PC-9 (cell line): ENCODE measurements around the gene ZNF705A. TPM values are rescaled to one million over a fixed set of nuclear protein-coding genes. Genes with fewer than 3 reads are reported as not detected.
"Not testable (repeated sequence)": the region's sequence is repeated elsewhere in the genome, so short reads cannot be mapped to it uniquely, and the experiment has no call there.

Source experiments
- Bru-seq: library from RNA; stranded (reverse); fragments of 400-500 nt; gene quantifications from one replicate; lab custom pipeline; 2021; lab: Mats Ljungman, UMichigan
- BruChase-seq, 2 experiments: library from RNA; stranded (reverse); fragments of 400-500 nt; gene quantifications; one replicate each; lab custom pipeline; 2021; lab: Mats Ljungman, UMichigan
- BruUV-seq: library from RNA; stranded (reverse); fragments of 400-500 nt; replicated peaks from 2 replicates; lab custom pipeline; 2021; lab: Mats Ljungman, UMichigan
- CTCF ChIA-PET: fragments of 300-600 bp; sonication (Branson Sonifier 250); formaldehyde crosslinking; loops from one replicate; lab custom pipeline; 2022; ENCODE audit warnings: antibody characterized with exemption; lab: Charles Lee
- POLR2A ChIA-PET: fragments of 300-600 bp; sonication (Branson Sonifier 250); formaldehyde crosslinking; loops from one replicate; lab custom pipeline; 2022; ENCODE audit warnings: antibody characterized with exemption; ENCODE audit not compliant: unreplicated experiment; lab: Charles Lee
- DNase-seq, 2 experiments: peaks; one replicate each; pipeline versions ENCODE4 v3.0.0 to v3.0.0-alpha.2; 2015 to 2022; ENCODE audit warnings: mixed read lengths in 1 of 2
- H2AFZ ChIP-seq: fragments of 200-600 bp; sonication (generic); 2 replicates; pipeline ENCODE4 v1.8.1; 2017; ENCODE audit warnings: antibody characterized with exemption
- H3F3A ChIP-seq: fragments of 200-600 bp; sonication (generic); 2 replicates; pipeline ENCODE4 v1.8.1; 2017; ENCODE audit warnings: antibody characterized with exemption, mild to moderate bottlenecking, low read depth; ENCODE audit not compliant: insufficient read depth
- H3K27ac ChIP-seq: fragments of 200-600 bp; sonication (generic); 2 replicates; pipeline ENCODE4 v1.6.1; 2016; ENCODE audit warnings: mixed run types
- H3K27me3 ChIP-seq: fragments of 200-600 bp; sonication (generic); 2 replicates; pipeline ENCODE4 v1.6.1; 2016; ENCODE audit warnings: low read depth, mixed run types; ENCODE audit not compliant: insufficient read depth
- H3K36me3 ChIP-seq: fragments of 200-600 bp; sonication (generic); 2 replicates; pipeline ENCODE4 v1.6.1; 2016; ENCODE audit warnings: low read depth, mixed run types
- H3K4me1 ChIP-seq: fragments of 200-600 bp; sonication (generic); replicated peaks from 2 replicates; pipeline ENCODE4 v1.6.1; 2016; ENCODE audit warnings: mixed run types; ENCODE audit not compliant: insufficient read depth
- H3K4me2 ChIP-seq: fragments of 200-600 bp; sonication (generic); 2 replicates; pipeline ENCODE4 v1.6.1; 2017; ENCODE audit warnings: mixed run types
- H3K4me3 ChIP-seq: fragments of 200-600 bp; sonication (generic); 2 replicates; pipeline ENCODE4 v1.6.1; 2016; ENCODE audit warnings: mixed run types
- H3K79me2 ChIP-seq: fragments of 200-600 bp; sonication (generic); 2 replicates; pipeline ENCODE4 v1.6.1; 2017; ENCODE audit warnings: low read depth, mixed run types
- H3K9me2 ChIP-seq: fragments of 200-600 bp; sonication (generic); 2 replicates; pipeline ENCODE4 v1.8.1; 2017; ENCODE audit warnings: mild to moderate bottlenecking; ENCODE audit not compliant: insufficient read depth
- H3K9me3 ChIP-seq: fragments of 200-600 bp; sonication (generic); 2 replicates; pipeline ENCODE4 v1.8.1; 2016; ENCODE audit warnings: low read depth; ENCODE audit not compliant: insufficient read depth
- H4K20me1 ChIP-seq: fragments of 200-600 bp; sonication (generic); 2 replicates; pipeline ENCODE4 v1.8.1; 2017; ENCODE audit not compliant: insufficient read depth
- EZH2 ChIP-seq: fragments of 200-600 bp; sonication (generic); IDR thresholded peaks from 2 replicates; pipeline ENCODE4 v1.8.0; 2017; ENCODE audit warnings: antibody characterized with exemption, low read depth
- intact Hi-C: fragments of 100-400 bp; cut with micrococcal nuclease; formaldehyde crosslinking; loops from one replicate; pipeline ENCODE4 v1.10.0; 2022; ENCODE audit not compliant: unreplicated experiment
- long read RNA-seq: library from polyadenylated mRNA; stranded (forward); transcript quantifications from one replicate; pipeline ENCODE4 v2.0.0, GENCODE V29; 2022
- total RNA-seq: library from RNA; stranded (reverse); gene quantifications from 2 replicates; pipeline ENCODE4 v1.2.3, GENCODE V29; 2021
- TF ChIP-seq, protein P1 (sequence below): fragments of 200-600 bp; sonication (generic); conservative IDR thresholded peaks from 2 replicates; pipeline ENCODE4 v1.6.1; 2017; ENCODE audit warnings: mixed run types, antibody characterized with exemption, mild to moderate bottlenecking, moderate library complexity

Gene ZNF705A
- total RNA-seq (not detected in 2 replicates), Bru-seq, nascent RNA (not detected), BruChase-seq, experiment 1, labeled RNA remaining after a 2-hour chase (percentile 10 among the genes with signal in this experiment), BruChase-seq, experiment 2, labeled RNA remaining after a 6-hour chase (not detected)
- long read RNA-seq = 0 reads

DNA sequence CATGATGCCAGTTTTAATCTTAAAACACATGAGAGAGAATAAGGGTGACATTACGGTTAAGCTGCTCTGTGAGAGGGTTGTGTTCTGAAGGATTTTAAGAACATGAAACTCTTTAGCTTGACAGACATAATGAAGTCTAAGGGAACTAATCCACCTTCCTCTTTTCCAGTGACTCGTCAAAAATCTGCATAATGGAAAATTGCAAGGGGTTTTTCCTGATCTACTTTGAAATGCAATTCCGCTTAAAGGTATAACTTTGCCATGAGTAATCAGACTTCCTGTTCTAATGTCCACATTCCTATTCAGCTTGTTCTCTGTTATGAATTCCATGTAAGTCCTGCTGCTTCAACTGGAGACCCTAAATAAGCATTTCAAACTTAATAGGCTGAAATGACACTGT, at the start of gene ZNF705A:
ZNF705A (plus strand) TSS at position 171 of the 400 bp plus-strand sequence. CDS start 15,611 bp downstream, outside the sequence.
- DNase-seq = peak in 1 of 2 experiments; percentile 81
- Histone ChIP-seq H3K4me2 (peak within 1 kb of the TSS; percentile 24), H4K20me1 (no peaks in the 10 kb centered on the region), H3K4me1 (peaks cover 18% of the 10 kb centered on the region), H3K9me3 (0 out of 2 replicates have a peak, but pooled peaks cover 6% of the 10 kb centered on the region), H3K27ac (peak within 1 kb of the TSS; percentile 60), H3K27me3 (no peaks in the 10 kb centered on the region), H2AFZ (peak within 1 kb of the TSS; percentile 61), H3K9me2 (no peaks in the 10 kb centered on the region), H3K4me3 (no peak within 1 kb of the TSS), H3K79me2 (no peaks in the 10 kb centered on the region), H3K36me3 (no peaks in the 10 kb centered on the region), H3F3A (peaks cover 10% of the 10 kb centered on the region; the same call in 1 of the 2 replicates)
- TF ChIP-seq EZH2 = no peak
- TF ChIP-seq, protein P1, sequence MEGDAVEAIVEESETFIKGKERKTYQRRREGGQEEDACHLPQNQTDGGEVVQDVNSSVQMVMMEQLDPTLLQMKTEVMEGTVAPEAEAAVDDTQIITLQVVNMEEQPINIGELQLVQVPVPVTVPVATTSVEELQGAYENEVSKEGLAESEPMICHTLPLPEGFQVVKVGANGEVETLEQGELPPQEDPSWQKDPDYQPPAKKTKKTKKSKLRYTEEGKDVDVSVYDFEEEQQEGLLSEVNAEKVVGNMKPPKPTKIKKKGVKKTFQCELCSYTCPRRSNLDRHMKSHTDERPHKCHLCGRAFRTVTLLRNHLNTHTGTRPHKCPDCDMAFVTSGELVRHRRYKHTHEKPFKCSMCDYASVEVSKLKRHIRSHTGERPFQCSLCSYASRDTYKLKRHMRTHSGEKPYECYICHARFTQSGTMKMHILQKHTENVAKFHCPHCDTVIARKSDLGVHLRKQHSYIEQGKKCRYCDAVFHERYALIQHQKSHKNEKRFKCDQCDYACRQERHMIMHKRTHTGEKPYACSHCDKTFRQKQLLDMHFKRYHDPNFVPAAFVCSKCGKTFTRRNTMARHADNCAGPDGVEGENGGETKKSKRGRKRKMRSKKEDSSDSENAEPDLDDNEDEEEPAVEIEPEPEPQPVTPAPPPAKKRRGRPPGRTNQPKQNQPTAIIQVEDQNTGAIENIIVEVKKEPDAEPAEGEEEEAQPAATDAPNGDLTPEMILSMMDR = no peak
- intact Hi-C loops = no loop called here
- CTCF ChIA-PET = interaction anchor here (0.6 kb wide), 1 partner anchor 22 kb away, joined by 3 read pairs; no protein-coding TSS in a partner anchor
- POLR2A ChIA-PET = no interaction called here
- no TSS peak for BruUV-seq

DNA sequence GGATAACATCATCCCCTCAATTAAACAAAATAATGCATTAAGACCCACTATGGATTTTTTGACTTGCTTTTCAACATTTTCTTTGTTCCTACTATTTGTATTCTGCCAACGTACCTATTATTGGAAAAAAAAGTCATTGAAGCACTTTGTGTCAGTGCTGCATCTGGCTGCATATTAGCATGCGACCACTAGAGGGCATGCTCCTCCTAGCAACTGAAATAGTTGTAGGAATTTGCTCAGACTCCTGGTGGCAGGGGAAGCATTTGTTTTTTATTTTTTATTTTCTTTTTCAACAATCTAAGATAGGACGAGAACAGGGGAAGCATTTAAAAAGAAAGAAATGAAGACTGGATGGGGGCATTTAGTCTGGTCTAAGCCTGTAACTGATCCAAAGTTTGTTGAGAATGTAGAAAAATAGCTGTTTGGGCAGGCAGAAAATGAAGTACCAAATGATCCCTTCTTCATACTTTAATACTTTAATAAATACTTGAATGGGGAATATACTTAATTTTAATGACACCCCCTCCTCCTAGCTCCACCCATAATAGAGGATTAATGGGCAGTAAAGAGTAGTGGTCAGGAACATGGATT, 47.9 kb upstream of the ZNF705A start:
- ChIA-PET POLR2A (interaction anchor here (0.7 kb wide), 1 partner anchor 143 kb away, joined by 5 read pairs; no protein-coding TSS in a partner anchor), CTCF (interaction anchor here (0.8 kb wide), 1 partner anchor 128 kb away, joined by 3 read pairs; no protein-coding TSS in a partner anchor)
- DNase-seq = peak; percentile 75 to 78
- no peak for TF ChIP-seq EZH2
- TF ChIP-seq, protein P1 = peak; percentile 99
- Histone ChIP-seq H3K4me2 (peak overlapping the region; percentile 54), H3K9me3 (no peaks in the 10 kb centered on the region), H3K27ac (no peak overlapping the region), H3K4me3 (no peak overlapping the region), H3K79me2 (no peaks in the 10 kb centered on the region), H3K4me1 (no peaks in the 10 kb centered on the region), H4K20me1 (no peaks in the 10 kb centered on the region), H3K9me2 (no peaks in the 10 kb centered on the region), H2AFZ (peak overlapping the region; percentile 67), H3K27me3 (no peaks in the 10 kb centered on the region), H3K36me3 (no peaks in the 10 kb centered on the region), H3F3A (no peaks in the 10 kb centered on the region)
- BruUV-seq = no TSS peak
- intact Hi-C loops = loop anchor here (1.0 to 10.0 kb wide), 4 partner anchors 73 to 464 kb away; no protein-coding TSS in a partner anchor

DNA sequence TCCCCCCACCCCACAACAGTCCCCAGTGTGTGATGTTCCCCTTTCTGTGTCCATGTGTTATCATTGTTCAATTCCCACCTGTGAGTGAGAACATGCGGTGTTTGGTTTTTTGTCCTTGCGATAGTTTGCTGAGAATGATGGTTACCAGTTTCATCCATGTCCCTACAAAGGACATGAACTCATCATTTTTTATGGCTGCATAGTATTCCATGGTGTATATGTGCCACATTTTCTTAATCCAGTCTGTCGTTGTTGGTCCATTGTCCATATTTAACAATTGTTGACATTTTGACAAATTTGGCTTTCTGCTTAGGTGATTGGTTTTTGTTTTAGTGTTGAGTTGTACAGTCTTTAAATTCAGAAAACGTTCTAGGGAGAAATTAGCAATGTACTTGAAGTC, 43.7 kb upstream of the ZNF705A start:
- H3K36me3 ChIP-seq, H3K27me3 ChIP-seq, H3F3A ChIP-seq, H3K4me3 ChIP-seq, H3K79me2 ChIP-seq, H3K4me1 ChIP-seq, H3K4me2 ChIP-seq, H2AFZ ChIP-seq, H3K27ac ChIP-seq, CTCF ChIA-PET, H3K9me3 ChIP-seq, intact Hi-C loops, H3K9me2 ChIP-seq, POLR2A ChIA-PET, DNase-seq, H4K20me1 ChIP-seq, BruUV-seq: not testable (repeated sequence)
